ENCODE data around the gene ROPN1L.

ROPN1L gene

DNA sequence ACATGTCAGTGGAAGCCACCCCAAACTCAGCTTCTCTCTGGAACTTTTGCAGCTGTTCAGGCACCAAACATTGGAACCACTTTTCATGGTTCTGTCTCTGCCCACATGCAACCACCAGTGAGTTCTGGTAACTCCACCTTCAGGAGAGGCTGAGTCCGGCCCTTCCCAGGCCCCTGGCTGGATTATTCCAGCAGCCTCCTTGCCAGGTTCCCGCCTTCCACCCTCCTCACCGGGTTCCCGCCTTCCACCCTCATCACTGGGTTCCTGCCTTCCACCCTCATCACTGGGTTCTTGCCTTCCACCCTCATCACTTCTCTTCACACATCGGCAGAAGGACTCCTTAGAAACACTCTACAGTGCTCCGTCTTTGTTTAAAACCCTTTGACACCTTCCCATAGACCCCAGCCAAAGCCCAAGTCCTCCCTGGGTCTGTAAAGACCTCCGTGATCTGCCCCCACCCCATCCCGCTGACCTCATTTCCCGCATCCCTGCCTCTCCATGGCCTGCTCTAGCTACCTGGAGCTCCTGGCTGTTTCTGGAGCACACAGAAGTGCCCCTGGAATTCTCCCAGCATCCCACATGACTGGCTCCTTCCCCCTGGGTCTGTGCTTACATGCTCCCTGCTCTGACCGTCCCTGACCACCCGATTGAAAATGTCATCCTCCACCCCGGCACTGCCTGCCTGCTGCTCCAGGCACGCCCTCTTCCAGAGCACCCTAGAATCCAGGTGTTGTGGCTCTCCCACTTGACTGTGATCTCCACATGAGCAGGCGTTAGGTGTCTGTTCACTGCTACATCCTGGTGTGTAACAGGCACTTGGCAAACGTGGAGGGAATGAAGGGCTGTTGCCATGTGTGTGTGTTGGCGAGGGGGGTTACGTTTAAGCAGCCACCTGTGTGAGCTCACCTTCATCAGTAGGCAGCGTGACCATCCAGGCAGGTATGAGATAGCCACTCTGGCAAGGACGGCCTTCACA is 17.7 kb downstream of the ROPN1L start:
- no peak for DNase-seq

DNA sequence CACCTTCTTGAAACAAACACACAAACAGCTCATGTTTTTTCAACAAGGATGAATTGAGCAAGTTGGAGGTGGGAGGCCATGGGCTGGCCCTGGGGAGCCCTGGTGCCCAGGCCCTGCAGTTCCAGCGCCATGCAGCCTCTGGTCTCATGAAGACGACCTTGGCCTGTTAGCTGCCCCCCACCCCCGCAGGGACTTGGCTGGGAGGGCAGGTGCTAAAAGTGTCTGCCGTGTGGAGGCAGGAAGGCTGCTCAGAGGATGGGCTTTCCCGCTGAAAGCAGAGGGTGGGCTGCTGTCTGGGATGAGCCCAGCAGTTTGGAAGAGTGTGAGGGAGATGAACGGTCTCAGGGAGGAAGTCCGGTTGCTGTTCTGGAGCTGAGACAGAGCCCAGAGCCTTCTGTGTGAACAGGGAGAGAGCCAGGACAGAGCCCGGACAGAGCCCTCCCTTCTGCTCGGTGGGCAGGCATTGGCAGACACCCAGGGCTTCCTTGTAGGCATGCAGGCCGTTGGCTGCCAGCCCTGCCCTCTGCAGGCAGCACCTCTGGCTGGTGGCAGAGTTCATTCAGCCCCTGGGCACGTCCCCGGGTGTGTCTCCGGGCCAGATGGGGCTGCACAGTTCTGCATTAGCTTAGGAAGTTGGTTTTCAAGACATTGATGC is 18.7 kb downstream of the ROPN1L start:
- DNase-seq, result peak in 1 of 2 experiments; percentile 20

DNA sequence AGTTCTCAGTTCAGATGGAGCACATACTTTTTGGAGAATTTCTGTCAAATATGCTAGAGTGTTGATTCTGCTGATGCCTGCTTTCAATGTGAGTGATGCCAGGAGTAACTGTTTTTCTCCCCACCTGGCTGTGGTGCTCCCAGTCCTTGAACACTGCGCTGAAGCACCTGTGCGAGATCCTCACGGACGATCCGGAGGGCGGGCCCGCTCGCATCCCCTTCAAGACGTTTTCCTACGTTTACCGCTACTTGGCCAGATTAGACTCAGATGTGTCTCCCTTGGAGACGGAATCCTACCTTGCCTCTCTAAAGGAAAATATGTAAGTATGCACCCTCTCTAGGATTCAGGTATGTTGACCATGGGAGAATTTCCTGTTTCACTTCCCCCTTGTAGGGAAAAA is 19.4 kb downstream of the ROPN1L start:
- no peak for DNase-seq

DNA sequence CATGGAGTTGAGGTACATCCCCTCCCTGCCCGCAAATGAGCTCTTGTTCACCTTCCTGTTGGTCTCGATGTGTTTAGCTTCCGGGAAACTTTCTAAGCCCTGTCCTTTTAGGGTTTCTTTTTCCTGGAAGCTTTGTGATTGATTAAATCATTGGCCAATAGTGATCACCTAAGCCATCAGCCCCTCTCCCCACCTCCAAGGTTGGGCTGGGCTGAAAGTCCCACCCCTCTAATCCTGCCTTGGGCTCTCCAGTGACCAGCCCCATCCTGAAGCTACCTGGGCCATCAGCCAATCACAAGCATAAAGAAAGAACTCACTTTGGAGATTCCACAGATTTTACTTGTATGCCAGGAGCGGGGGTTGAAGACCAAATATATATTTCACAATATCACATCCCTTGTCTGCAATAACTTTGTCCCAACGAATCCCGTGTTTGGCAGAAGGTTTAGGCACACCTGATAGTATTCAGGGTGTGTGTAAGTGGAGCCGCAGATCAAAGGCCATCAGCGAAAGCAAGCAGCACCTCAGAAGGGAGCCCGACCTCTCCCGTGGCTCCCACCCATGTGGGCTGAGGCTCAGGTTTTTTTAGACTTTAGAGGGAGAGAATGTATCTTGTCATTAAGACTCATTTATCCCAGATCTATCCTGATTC is 20.4 kb downstream of the ROPN1L start:
- DNase-seq, result no peak

DNA sequence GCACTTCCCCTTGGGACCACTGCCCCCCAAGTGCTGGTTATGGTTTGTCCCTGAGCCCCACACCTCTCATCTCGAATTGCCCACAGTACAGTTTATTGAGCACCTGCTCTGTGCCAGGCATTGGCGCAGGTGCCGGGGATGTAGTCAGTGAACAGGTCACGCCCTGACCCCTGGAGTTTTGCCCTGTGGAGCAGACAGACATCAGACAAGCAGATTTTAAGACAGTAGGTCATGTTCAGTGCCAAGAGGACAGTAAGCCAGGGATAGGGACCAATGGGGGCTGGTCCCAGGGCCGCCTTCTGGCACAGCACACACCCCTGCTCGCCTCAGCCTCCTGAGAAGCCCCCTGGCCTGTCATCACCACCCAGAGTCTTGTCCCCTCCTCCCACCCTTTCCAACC is 21.9 kb downstream of the ROPN1L start:
- DNase-seq, result no peak

DNA sequence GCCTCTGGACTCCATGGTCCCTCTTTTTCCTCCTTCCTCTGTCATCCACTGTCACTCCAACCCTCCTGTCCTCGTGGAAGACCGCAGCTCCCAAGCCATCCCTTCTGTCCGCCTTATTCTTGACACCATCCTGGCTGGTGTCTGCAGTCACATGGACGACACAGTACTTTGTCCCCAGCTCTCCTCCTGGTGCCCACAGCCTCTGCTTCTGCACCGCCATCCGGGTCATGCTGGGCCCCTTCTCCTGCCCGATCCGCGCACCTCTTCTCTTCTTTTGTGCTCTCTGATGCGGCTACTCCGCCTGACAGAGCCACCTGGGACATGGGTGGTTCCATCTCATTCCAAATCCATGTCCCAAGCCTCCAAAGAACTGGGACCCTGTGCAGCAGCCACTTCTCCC is 22.5 kb downstream of the ROPN1L start:
- DNase-seq, result no peak

DNA sequence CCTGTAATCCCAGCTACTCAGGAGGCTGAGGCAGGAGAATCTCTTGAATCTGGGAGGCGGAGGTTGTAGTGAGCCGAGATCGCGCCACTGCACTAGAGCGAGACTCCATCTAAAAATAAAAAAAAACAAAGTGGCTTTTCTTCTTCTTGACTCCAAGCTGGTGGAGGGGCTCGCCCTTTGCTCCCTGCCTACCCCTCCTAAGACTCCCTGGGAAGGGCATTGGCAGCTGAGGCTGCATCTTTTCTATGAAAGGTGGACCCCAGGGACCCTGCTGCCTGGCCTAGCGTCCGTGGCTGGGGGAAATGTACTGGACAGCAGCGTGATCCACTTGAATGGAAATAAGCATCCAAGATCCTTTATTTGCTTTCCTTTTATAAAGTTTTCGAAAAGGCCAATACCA is 24.0 kb downstream of the ROPN1L start:
- no peak for DNase-seq

DNA sequence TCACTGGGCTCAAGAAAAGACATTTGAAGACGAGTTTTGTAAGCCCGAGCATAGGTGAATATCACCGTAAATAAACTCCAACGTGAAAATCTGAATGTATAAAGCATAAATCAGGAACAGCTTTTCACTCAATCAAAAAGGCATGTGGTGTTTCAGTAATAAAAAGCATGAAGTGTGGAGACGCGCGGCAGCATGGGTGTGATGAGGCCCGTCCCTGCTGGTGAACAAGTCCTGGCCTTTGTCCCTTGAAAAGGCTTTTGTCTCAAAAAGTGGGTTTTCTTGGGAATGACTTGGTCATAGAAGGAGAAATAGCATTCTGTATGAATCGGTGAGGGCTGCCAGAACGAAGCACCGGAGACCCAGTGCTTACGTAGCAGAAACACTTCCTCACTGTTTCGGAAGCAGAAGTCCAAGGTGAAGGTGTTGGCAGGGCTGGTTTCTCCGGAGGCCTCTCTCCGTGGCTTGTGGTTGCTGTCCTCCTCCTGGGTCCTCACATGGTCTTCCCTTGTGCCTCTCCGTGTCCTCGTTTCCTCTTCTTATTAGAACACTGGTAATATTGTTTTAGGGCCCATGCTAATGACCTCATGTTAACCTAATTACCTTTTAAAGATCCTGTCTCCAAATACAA is 24.9 kb downstream of the ROPN1L start:
- peak in 1 of 2 experiments; percentile 11 for DNase-seq

DNA sequence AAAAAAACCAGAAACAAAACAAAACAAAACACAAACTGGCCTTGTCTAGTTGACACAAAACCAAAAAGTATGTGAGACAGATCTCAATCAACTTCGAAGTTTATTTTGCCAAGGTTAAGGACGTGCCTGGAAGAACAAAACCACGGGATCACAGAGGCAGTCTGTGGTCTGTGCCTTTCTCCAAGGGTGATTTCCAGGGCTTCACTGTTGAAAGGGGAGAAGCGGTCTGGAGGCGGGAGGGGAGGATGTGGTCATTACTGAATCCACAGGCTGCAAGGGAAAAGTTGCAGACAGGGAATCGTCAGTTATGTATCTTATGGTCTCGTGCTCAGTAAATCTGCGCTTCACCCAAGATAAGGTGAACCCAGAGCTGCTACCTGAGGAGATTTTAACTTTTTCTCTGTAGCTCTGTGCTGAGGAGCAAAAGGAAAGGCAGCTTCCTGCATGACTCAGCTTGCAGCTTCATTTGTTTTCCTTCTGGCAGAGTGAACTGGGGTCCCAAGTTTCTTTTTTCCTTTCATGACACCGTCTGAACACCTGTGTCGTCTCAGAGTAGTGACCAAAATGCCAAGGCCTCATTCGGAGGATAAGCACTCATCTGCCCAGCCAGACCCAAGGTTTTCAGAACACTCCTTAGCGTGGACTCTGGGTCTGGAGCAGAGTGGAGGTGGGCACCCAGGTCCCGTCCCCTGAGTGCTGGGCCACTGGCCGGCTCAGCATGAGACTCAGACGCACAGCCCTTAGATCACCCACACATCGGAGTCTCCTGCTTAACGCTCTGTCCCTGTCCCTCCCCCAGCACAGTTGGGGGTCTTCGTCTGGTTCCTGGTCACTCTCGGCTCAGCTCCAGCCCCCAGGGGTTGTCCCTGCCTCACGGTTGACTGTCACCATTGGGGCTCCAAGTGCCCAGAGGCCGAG is 25.9 kb downstream of the ROPN1L start:
- no peak for DNase-seq

DNA sequence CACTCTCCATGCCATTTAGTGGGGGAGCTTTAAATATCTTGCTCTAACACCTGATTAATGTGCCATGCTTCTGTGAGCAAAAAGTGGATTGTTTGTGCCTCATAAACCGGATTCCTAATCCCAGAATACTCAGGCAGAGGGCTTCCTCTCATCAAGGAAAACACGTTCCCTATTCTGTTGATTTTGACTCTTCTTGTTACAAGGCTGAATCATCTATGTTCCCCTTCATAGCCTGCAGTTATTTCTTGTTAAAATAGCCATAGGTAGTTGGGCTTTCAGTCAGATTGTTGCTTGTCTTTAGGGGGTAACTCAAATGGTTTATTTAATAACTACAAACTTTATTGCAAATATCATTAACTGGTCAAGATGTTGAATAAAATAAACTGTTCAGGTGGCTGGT is 26.6 kb downstream of the ROPN1L start:
- DNase-seq, result no peak

DNA sequence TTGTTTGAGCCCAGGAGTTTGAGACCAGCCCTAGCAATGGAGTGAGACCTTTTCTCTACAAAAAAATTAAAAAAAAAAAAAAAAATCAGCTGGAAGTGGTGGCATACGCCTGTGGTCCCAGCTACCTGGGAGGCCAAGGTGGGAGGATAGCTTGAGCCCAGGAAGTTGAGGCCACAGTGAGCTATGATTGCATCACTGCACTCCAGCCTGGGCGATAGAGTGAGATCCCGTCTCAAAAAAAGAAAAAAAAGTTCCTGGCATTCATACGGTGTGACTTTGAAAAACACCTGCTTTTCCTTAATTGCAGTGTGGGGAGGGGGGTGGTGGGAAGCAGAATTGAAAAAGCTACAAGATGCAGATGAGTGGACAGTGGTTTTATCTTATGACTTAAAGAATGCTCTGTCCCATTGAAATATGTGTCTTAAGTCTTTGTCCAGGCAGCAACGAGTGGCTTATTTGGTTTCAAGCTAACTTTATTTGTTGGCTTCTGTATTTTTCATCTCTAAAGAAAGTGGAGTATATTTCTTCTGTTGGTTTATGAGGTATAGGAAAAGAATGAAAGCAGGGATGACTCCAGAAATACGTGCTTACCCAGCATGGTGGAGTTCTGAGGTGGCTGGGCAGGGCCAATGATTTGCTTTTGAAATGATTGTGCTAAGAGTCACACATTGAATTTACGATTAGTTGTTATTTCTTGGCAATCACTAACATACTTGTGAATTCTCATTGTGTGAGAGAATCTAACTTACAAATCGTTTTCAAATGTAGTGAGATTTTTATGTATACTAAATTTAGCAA is 27.8 kb downstream of the ROPN1L start:
- no peak for DNase-seq

DNA sequence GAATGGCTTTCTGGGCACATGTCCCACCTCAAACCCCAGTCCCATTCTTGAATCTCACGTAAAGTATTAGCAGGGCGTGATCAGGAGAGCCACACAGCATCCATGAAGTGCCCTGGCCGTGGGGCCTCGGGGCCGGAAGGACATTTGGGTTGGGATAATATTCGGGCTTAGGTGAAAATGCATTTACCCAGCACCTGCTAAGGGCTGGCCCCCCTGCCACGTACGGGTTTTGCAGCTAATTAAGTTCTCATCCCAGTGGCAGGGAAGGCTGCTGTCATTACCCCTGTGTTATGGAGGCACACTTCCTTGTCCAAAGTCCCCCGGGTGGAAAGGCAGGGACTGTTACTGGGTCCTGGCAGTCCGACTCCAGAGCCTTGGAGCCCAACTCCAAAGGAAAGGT is 29.0 kb downstream of the ROPN1L start:
- no peak for DNase-seq

DNA sequence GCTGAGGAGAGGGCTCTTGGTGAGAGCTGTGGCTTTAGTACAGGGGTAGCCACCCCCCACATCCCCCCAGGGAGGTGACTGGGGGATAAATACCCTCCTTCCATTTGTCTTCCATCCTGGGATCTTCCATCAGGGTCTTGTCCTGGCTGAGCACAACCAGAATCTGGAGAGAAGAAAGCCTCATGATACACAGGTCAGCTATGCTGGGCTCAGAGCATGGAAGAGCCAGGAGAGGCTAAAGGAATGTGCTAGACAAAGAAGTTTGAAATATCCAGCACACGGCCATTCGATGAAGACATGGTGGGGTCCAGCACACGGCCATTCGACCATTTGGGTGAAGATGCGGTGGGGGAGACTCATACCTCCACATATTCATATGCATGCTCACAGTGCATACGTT is 30.0 kb downstream of the ROPN1L start:
- no peak for DNase-seq

DNA sequence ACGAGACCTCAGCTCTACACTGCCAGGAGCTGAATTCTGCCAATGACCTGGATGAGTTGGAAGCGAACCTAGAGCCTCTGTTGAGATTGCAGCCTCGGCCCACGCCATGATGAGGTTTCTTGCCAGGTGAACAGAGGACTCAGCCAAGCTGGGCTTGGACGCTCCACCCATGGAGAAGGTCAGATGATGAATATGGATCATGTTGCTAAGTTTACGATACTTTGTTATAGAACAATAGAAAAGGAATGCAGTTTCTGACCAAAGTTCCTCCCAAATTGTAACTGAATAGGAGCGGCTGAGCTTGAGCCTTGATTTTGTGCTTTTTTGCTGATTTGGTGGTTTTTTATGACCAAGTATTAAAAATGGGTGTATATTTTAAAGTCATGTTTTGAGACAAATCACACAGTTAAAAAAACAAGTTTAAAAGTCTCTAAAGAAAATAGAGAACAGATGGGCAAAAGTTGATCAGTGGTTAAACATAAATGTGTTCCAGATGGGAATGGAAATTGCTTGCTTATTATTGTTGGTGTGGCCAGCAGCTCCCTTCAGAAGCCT is 32.9 kb downstream of the ROPN1L start:
- DNase-seq, result no peak

DNA sequence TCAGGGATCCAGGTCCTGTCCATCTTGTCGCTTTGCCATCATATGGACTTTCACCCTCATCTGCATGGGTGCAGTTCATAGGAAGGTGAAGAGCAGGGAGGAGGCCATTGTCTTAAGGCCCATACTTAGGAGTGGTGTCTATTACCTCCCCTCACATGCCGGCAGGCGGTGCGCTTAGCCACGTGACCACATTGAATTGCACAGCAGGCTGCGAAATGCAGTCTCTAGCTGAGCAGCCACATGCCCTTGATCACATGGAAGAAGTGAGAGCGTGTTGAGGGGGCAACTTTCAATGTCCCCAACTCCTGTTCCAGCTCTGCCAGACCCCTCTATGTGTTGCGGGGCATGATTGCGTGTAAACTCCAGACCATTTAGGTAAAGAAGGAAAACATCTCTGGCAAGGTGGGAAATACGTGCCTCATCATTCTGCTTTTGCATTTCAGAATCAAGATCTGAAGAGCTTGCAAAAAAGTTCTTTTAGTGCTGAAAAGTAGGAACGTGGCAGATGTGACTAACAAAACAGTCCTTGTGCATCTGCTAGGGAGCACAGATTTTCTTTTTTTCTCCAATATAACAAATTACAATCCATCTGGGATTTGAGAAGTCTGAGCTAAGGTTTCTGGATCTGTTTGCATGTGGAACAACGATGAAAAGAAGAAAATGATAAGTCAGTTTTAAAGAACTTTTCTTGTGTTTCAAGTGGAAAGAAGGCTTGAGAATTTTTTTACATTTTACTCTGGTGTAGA is 34.4 kb downstream of the ROPN1L start:
- no peak for DNase-seq

DNA sequence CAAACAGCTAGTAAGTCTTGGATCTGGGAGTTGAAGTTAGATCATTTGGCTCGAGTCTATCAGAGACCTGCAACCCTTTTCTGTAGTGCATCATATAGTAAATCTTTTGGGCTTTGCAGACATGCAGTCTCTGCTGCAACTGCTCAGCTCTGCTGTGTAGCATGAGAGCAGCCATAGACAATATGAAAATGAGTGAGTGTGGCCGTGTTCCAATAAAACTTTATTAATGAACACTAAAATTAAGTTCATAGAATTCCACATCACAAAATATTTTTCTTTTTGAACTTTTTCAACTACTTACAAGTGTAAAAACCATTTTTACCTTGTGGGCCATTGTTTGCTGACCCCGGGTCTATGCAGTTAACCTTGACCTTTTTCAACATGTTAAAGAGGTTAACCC is 35.2 kb downstream of the ROPN1L start:
- no peak for DNase-seq

DNA sequence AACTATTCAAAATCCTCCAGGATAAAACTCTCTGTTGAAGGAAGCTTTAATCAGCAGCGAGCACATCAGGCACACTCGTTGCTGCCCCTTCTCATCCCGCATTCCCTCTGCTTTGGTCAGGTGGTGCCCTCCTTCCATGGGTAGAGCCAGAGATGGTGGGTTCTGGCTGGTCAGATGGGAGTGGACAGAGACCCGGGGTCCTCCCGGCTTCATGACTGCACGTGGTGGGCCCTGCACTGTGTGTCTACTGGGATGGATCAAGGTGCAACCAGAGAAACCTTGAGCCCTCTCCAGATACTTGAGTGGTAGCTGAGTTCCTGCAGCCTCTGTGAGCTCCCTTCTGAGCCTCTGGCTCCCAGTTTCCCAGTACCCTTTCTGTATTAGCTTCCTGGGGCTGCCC is 36.3 kb downstream of the ROPN1L start:
- DNase-seq, result no peak

DNA sequence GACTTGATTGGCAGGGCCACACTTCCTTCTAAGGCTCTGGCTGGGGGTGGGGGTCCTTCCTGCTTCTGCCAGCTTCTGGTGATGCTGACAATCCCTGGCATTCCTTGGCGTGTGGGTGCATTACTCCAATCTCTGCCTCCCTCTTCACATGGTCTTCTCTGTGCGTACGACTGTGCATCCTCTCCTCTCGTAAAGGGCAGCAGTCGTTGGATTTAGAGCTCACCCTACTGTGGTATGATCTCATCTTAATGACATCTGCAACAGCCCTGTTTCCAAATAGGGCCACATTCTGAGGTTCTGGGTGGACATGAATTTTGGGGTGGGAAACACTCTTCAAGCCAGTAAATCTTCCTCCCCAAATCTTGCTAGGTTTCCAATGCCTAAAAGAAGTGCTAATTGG is 36.8 kb downstream of the ROPN1L start:
- DNase-seq, result no peak

DNA sequence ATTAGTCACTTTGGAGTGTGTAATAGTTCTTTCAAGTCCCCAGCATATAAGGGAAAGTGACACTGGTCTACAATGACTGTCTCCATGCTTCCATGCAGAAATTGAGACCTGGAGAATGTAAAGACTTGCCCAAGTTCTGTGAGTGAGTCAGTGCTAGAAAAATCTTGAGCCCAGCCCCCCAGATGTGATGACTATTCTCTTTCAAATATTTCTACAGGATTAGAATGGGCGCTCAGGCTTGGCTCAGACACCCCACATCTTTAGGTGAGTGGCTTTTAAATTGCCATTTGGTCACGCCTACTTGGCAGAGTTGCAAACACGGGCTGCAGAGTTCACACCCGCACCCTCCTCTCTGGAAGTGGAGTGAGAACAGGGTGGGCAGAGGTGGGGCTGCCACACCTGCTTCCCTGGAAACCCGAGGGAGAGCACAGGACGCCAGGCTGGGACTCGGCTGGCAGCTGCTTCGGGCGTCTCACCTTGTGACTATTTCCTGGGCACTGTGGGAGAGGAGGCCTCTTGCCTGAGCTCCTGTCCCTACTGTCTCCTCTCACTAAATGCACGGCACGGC is 37.6 kb downstream of the ROPN1L start:
- DNase-seq, result no peak

Data from Kasumi-1 (cell line).